ENCODE measurements around the gene TCF23. TPM values are rescaled to one million over a fixed set of nuclear protein-coding genes. Genes with fewer than 3 reads are reported as not detected.
A peak's percentile ranks its signal among the peaks of the same experiment; 100 is the strongest.

The TCF23 gene
- total RNA-seq, 1 donor from 2014 or later, result not detected

DNA sequence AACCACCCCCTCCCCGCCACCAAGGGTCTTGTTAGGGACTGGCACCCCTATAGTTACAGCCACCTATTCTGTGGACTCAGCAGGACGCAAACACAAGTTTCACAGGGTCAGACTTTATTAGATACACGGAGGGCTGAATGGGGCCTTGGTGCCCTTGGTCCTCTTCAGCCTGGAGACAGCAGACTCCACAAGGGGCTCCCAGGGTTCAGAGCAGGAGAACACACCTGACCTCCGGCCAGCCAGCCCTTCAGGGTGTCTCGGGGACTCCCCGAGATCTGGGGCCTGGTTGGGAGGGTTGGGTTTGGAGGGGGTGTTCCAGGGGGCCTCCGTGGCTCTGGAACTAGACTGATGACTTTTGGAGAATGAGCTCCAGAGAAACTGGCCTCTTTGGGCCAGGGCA is 12.1 kb upstream of the TCF23 start:
- Mint-ChIP-seq H3K9me3 (ENCODE audit: low read depth) (no peaks in the 10 kb centered on the region), H3K36me3 (ENCODE audit: low read depth) (peaks cover 3% of the 10 kb centered on the region)
- TF ChIP-seq, protein P1, sequence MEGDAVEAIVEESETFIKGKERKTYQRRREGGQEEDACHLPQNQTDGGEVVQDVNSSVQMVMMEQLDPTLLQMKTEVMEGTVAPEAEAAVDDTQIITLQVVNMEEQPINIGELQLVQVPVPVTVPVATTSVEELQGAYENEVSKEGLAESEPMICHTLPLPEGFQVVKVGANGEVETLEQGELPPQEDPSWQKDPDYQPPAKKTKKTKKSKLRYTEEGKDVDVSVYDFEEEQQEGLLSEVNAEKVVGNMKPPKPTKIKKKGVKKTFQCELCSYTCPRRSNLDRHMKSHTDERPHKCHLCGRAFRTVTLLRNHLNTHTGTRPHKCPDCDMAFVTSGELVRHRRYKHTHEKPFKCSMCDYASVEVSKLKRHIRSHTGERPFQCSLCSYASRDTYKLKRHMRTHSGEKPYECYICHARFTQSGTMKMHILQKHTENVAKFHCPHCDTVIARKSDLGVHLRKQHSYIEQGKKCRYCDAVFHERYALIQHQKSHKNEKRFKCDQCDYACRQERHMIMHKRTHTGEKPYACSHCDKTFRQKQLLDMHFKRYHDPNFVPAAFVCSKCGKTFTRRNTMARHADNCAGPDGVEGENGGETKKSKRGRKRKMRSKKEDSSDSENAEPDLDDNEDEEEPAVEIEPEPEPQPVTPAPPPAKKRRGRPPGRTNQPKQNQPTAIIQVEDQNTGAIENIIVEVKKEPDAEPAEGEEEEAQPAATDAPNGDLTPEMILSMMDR (IDR thresholded peaks at IDR 0.05), result no peak

DNA sequence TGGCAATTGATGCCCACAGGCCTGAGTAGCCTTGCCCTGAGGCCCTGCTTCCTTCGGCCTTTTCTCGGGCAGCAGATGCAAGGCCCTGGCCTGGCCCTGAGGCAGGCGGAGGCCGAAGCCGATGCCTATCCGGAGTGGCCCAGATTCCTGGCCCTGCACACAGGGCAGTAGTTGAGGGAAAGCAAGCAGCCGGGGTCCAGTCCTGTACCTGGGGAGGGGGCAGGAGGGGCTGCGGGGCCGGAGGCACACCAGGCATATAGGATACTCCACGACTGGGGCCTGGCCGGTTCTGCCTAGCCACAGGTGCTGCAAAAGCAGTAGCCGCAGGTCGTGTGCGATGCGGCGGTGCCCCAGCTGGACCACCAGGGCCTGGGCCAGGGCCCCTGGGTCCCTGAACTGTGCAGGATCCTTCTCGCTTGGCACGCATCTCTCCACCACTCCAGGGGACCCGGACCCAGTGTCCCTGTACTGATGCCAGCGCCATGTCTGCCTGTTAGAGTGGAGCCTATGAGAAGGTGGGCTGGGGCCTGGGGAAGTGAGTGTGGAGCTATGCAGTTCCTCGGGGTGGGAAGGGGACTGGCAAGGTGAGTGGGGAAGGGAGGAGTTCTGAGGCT is 11.4 kb upstream of the TCF23 start:
- Mint-ChIP-seq H3K27ac (ENCODE audit: unreplicated experiment) (no peak overlapping the region), H3K9me3 (ENCODE audit: low read depth) (no peaks in the 10 kb centered on the region), H3K36me3 (ENCODE audit: low read depth) (peaks cover 3% of the 10 kb centered on the region), H3K4me1 (ENCODE audit: low read depth) (peaks cover 14% of the 10 kb centered on the region), H3K27me3 (ENCODE audit: low read depth) (peaks cover 4% of the 10 kb centered on the region), H3K4me3 (ENCODE audit: unreplicated experiment) (no peak overlapping the region)
- TF ChIP-seq, protein P1 (IDR thresholded peaks at IDR 0.05), result no peak
- DNase-seq (ENCODE audit: low spot score), result no peak

More for the DNA sequence above, 12.1 kb upstream of the TCF23 start:
- peaks cover 1% of the 10 kb centered on the region for H3K27me3 Mint-ChIP-seq (ENCODE audit: low read depth)
- H3K27ac Mint-ChIP-seq (ENCODE audit: unreplicated experiment), result no peak overlapping the region
- peaks cover 14% of the 10 kb centered on the region for H3K4me1 Mint-ChIP-seq (ENCODE audit: low read depth)
- DNase-seq (ENCODE audit: low spot score), result no peak
- no peak overlapping the region for H3K4me3 Mint-ChIP-seq (ENCODE audit: unreplicated experiment)

DNA sequence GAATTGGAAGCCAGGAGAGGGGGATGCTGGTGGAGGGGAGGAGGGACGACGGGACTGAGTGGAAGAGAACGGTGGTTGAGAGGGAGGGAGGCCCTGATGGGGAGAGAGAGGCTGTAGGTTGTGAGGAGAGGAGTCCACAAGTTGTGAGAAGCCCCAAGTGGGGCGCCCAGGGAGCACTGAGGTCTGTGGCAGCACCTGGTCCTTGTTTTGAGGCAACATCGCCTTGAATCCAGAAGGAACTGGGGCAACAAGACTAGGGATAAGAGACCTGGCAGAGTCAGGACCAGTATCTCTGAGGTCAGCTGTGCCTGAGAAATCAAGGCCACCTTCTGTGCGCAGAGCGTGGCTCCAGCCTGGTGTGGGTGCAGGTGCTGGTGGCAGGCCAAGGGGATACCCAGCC is 10.7 kb upstream of the TCF23 start:
- peaks cover 8% of the 10 kb centered on the region for H3K4me1 Mint-ChIP-seq (ENCODE audit: low read depth)
- TF ChIP-seq, protein P1 (IDR thresholded peaks at IDR 0.05), result no peak
- peaks cover 5% of the 10 kb centered on the region for H3K9me3 Mint-ChIP-seq (ENCODE audit: low read depth)
- H3K36me3 Mint-ChIP-seq (ENCODE audit: low read depth), result peaks cover 1% of the 10 kb centered on the region
- H3K4me3 Mint-ChIP-seq (ENCODE audit: unreplicated experiment), result no peak overlapping the region
- H3K27me3 Mint-ChIP-seq (ENCODE audit: low read depth), result peaks cover 10% of the 10 kb centered on the region
- no peak for DNase-seq (ENCODE audit: low spot score)
- no peak overlapping the region for H3K27ac Mint-ChIP-seq (ENCODE audit: unreplicated experiment)

DNA sequence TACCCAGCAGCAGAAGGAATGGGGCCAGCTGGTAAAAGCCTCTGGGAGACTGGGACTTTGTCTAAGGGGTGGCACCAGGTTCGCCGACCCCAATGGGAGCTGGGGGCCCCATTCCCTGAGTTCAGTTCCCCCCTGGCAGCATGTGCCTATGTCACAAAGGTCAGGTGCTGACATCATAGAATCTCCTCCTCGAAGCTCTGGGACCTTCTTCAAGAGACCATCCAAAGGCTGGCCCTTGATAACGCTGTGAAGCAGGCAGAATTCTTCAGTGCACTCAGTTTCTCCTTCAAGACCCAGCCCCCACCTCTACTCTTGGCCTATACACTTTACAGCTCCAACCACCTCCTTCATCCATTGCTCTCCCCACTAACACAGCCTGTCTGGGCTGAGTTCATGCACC is 9.5 kb upstream of the TCF23 start, which contains the start of gene PRR30:
TSS of gene PRR30 (minus strand) at position 101 of the 400 bp plus-strand sequence. CDS start 1,081 bp downstream, outside the sequence.
- no peak for DNase-seq (ENCODE audit: low spot score)
- Mint-ChIP-seq H3K4me1 (ENCODE audit: low read depth) (no peaks in the 10 kb centered on the region), H3K36me3 (ENCODE audit: low read depth) (peaks cover 1% of the 10 kb centered on the region), H3K27ac (ENCODE audit: unreplicated experiment) (no peak within 1 kb of the TSS), H3K27me3 (ENCODE audit: low read depth) (peaks cover 15% of the 10 kb centered on the region), H3K9me3 (ENCODE audit: low read depth) (peaks cover 10% of the 10 kb centered on the region), H3K4me3 (ENCODE audit: unreplicated experiment) (no peak within 1 kb of the TSS)
- TF ChIP-seq, protein P1 (IDR thresholded peaks at IDR 0.05), result no peak

DNA sequence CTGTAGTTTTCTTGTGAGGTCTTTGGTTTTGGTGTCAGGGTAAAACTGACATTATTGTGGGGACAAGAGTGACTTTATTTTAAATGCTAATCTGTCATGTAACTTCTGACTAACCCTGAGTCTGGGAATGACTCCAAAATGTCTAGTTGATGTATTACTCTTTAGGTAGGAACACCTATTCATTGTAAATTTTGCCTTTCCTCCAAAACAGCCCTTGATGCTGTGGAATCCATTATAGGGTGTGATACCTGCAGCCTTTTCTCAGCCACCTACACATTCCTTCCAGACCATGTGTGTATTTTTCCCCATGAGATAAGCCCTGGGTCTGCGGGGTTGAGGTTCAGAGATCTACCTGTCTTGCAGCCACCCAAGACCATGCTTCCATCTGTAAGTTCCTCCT is 5.5 kb upstream of the TCF23 start:
- DNase-seq (ENCODE audit: low spot score), result peak; percentile 15
- no peaks in the 10 kb centered on the region for H3K4me1 Mint-ChIP-seq (ENCODE audit: low read depth)
- H3K27me3 Mint-ChIP-seq (ENCODE audit: low read depth), result peaks cover 24% of the 10 kb centered on the region
- H3K27ac Mint-ChIP-seq (ENCODE audit: unreplicated experiment), result no peak overlapping the region
- TF ChIP-seq, protein P1 (IDR thresholded peaks at IDR 0.05), result no peak
- no peak overlapping the region for H3K4me3 Mint-ChIP-seq (ENCODE audit: unreplicated experiment)
- peaks cover 10% of the 10 kb centered on the region for H3K9me3 Mint-ChIP-seq (ENCODE audit: low read depth)
- peaks cover 1% of the 10 kb centered on the region for H3K36me3 Mint-ChIP-seq (ENCODE audit: low read depth)

Measured in chondrocyte (in vitro differentiated cells).